Prostate gland (tissue), 2 donors: Measurements from ENCODE around the gene CFDP1. TPM values are rescaled to one million over a fixed set of nuclear protein-coding genes. Genes with fewer than 3 reads are reported as not detected.
A peak's percentile ranks its signal among the peaks of the same experiment; 100 is the strongest.

ENCODE experiments used
- DNase-seq: peaks from one replicate; pipeline ENCODE4 v3.0.0-alpha.2; 2019; ENCODE audit warnings: low spot score
- H3K27ac ChIP-seq, 2 donors: fragments of 200-600 bp; sonication (generic); 2 replicates each; pipeline ENCODE4 v1.5.1; 2017 to 2019
- H3K27me3 ChIP-seq: fragments of 200-600 bp; sonication (generic); replicated peaks from 2 replicates; pipeline ENCODE4 v1.5.1; 2019; ENCODE audit not compliant: insufficient read depth
- H3K36me3 ChIP-seq, 2 donors: fragments of 200-600 bp; sonication (generic); 1 replicate in 1 of 2; 2 replicates in 1 of 2; pipeline versions ENCODE4 v1.5.1 to v1.8.1; 2017 to 2019
- H3K4me1 ChIP-seq: fragments of 200-600 bp; sonication (generic); replicated peaks from 2 replicates; pipeline ENCODE4 v1.5.1; 2019
- H3K4me3 ChIP-seq, 2 donors: fragments of 200-600 bp; sonication (generic); 2 replicates each; pipeline ENCODE4 v1.5.1; 2017 to 2019
- H3K9me3 ChIP-seq: fragments of 200-600 bp; sonication (generic); 2 replicates; pipeline ENCODE4 v1.5.1; 2017
- POLR2A ChIP-seq: fragments of 450-650 bp; IDR thresholded peaks from one replicate; pipeline ENCODE4 v1.6.1; 2016; ENCODE audit warnings: antibody characterized with exemption, mild to moderate bottlenecking
- POLR2AphosphoS5 ChIP-seq: sonication (generic); formaldehyde crosslinking; IDR thresholded peaks from one replicate; pipeline ENCODE4 v1.6.1; 2017; ENCODE audit warnings: antibody characterized with exemption
- WGBS: methylation state at CpG from one replicate; pipeline ENCODE4 v1.1.5; 2018; 5-methylcytosine and 5-hydroxymethylcytosine counted together
- intact Hi-C: fragments of 100-400 bp; cut with DNase I; formaldehyde crosslinking; loops from one replicate; pipeline ENCODE4 v1.14.2; 2022
- total RNA-seq, 2 donors: library from RNA; depleted of rRNA; stranded (reverse); fragments of >200 nt; gene quantifications; one replicate each; pipeline ENCODE4 v1.1.0, GENCODE V29; 2016
- TF ChIP-seq, protein P1 (sequence below), 4 experiments: fragments of 200-600 bp in 2 of 4; fragments of 450-650 bp in 2 of 4; sonication (generic) in 2 of 4; IDR thresholded peaks; 1 replicate in 3 of 4; 2 replicates in 1 of 4; pipeline ENCODE4 v1.5.1; 2016 to 2019; ENCODE audit warnings: antibody characterized with exemption in 4 of 4, mild to moderate bottlenecking in 2 of 4, moderate library complexity in 2 of 4

The CFDP1 gene
- total RNA-seq, 2 donors from 2014 or later = 67.9 to 101 TPM

DNA sequence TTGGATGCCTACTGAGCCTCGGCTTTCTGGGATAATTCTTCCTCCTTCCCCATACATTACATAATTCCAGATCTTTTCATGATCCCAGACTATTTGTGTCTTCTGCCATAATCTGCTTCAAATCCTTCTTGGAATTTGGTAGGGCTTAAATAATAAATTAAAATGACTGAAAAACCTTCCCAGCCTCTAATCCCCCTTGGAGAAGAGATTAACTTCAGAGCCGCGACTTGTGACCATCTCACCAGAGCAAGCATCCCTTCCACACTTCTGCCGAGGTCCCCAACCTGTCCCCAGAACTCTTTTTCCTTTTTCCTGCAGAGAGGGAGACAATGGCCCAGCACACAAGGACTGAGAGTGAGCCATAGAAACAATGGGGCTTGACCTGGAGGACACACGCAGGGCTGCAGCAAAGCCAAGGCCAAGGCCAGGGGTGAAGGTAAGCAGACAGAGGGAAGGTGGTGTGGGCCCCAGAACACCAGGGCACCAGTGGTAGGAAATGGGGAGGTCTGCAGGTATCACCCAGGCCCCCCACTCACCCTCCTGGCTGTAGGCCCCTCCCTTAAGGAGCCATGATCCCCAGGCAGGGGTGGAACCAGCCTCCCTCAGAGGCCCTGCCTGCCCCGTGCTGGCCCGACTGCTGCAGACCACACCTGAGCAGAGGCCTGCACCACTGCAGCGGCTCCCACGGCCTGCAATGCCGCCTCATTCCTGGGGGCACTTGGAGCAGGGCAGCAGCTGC is 172.3 kb downstream of the CFDP1 start:
- TF ChIP-seq, protein P1, sequence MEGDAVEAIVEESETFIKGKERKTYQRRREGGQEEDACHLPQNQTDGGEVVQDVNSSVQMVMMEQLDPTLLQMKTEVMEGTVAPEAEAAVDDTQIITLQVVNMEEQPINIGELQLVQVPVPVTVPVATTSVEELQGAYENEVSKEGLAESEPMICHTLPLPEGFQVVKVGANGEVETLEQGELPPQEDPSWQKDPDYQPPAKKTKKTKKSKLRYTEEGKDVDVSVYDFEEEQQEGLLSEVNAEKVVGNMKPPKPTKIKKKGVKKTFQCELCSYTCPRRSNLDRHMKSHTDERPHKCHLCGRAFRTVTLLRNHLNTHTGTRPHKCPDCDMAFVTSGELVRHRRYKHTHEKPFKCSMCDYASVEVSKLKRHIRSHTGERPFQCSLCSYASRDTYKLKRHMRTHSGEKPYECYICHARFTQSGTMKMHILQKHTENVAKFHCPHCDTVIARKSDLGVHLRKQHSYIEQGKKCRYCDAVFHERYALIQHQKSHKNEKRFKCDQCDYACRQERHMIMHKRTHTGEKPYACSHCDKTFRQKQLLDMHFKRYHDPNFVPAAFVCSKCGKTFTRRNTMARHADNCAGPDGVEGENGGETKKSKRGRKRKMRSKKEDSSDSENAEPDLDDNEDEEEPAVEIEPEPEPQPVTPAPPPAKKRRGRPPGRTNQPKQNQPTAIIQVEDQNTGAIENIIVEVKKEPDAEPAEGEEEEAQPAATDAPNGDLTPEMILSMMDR (IDR thresholded peaks at IDR 0.05) = no peak
- TF ChIP-seq POLR2A = no peak
- no peak for TF ChIP-seq POLR2AphosphoS5
- Histone ChIP-seq H3K4me1 (peaks cover 34% of the 10 kb centered on the region), H3K9me3 (no peaks in the 10 kb centered on the region), H3K27me3 (no peaks in the 10 kb centered on the region), H3K27ac (no peak overlapping the region), H3K4me3 (no peak overlapping the region), H3K36me3 (no peaks in the 10 kb centered on the region)
- DNase-seq = no peak
- WGBS = 86% methylated on average over 10 of the region's 10 CpGs
- intact Hi-C loops = no loop called here

- WGBS = 65% methylated on average over 6 of the region's 6 CpGs
- Histone ChIP-seq H3K4me1 (peaks cover 27% of the 10 kb centered on the region), H3K9me3 (no peaks in the 10 kb centered on the region), H3K4me3 (no peak overlapping the region), H3K36me3 (no peaks in the 10 kb centered on the region), H3K27ac (no peak overlapping the region), H3K27me3 (no peaks in the 10 kb centered on the region)
- no peak for DNase-seq
- intact Hi-C loops = no loop called here
- TF ChIP-seq POLR2AphosphoS5 = no peak
- TF ChIP-seq, protein P1 (IDR thresholded peaks at IDR 0.05) = no peak
- TF ChIP-seq POLR2A = no peak
These were observed 174.5 kb downstream of the CFDP1 start for GRCh38 chr16:75258807-75259141.

GRCh38 chr16:75257886-75258806 is 175.2 kb downstream of the CFDP1 start:
- no peak overlapping the region for H3K27ac ChIP-seq
- no peaks in the 10 kb centered on the region for H3K36me3 ChIP-seq
- no peak overlapping the region for H3K4me3 ChIP-seq
- no peak for TF ChIP-seq POLR2AphosphoS5
- TF ChIP-seq, protein P1 (IDR thresholded peaks at IDR 0.05) = no peak
- 77% methylated on average over 21 of the region's 21 CpGs for WGBS
- DNase-seq = no peak
- H3K27me3 ChIP-seq = no peaks in the 10 kb centered on the region
- intact Hi-C loops = no loop called here
- peaks cover 25% of the 10 kb centered on the region for H3K4me1 ChIP-seq
- no peaks in the 10 kb centered on the region for H3K9me3 ChIP-seq

- no peak overlapping the region for H3K4me3 ChIP-seq
- H3K36me3 ChIP-seq = no peaks in the 10 kb centered on the region
- WGBS = 35% methylated on average over 14 of the region's 14 CpGs
- H3K9me3 ChIP-seq = no peaks in the 10 kb centered on the region
- no peak for DNase-seq
- intact Hi-C loops = no loop called here
- peaks cover 19% of the 10 kb centered on the region for H3K4me1 ChIP-seq
- peak overlapping the region; percentile 30 to 56 for H3K27ac ChIP-seq
- TF ChIP-seq POLR2AphosphoS5 (no peak), POLR2A (no peak)
- TF ChIP-seq, protein P1 (IDR thresholded peaks at IDR 0.05) = no peak
- H3K27me3 ChIP-seq = no peaks in the 10 kb centered on the region
These were observed 176.5 kb downstream of the CFDP1 start for GRCh38 chr16:75256696-75257343.
